GM12801 (cell line): ENCODE results near the gene TOLLIP.

ENCODE experiments used
- CTCF ChIP-seq: IDR thresholded peaks from one replicate; pipeline ENCODE4 v1.5.1; 2011; ENCODE audit warnings: control low read depth; ENCODE audit not compliant: insufficient read length; ENCODE audit errors: extremely low read depth

The TOLLIP gene

GRCh38 chr11:1292018-1292643, 17.3 kb downstream of the TOLLIP start:
- TF ChIP-seq CTCF, result no peak

GRCh38 chr11:1291295-1292017, 18.0 kb downstream of the TOLLIP start:
- no peak for TF ChIP-seq CTCF

- no peak for TF ChIP-seq CTCF
Measured at GRCh38 chr11:1290052-1291040, 19.1 kb downstream of the TOLLIP start.

GRCh38 chr11:1289211-1289935, 20.1 kb downstream of the TOLLIP start:
- no peak for TF ChIP-seq CTCF

GRCh38 chr11:1288426-1289151, 20.8 kb downstream of the TOLLIP start:
- TF ChIP-seq CTCF, result no peak

- TF ChIP-seq CTCF, result no peak
Measured at GRCh38 chr11:1287928-1288327, 21.5 kb downstream of the TOLLIP start.
